ENCODE results near the gene ERBB4. TPM values are rescaled to one million over a fixed set of nuclear protein-coding genes. Genes with fewer than 3 reads are reported as not detected.
"Not testable (repeated sequence)": the region's sequence is repeated elsewhere in the genome, so short reads cannot be mapped to it uniquely, and the experiment has no call there.

Gene ERBB4
- polyA plus RNA-seq, 1 experiment: not detected

DNA sequence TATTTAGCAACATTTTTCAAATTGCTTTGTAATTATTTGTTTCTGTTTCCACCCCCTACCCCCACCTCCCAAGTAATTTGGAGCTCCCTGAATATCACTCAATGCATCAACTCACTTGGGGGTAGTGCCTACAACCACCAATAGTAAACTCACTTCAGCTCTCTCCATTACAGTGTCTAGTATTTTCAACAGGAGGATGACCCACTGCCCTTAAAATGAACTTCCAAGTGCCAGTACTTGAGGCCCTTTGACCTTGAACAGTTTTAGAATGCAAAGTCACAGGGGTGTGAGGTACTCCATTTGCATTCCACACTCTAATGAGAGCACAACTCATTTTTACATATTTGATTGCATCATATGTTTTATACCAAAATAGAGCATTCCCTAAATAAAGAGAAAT lies 523.0 kb downstream of the ERBB4 start:
- TF ChIP-seq, protein P1, sequence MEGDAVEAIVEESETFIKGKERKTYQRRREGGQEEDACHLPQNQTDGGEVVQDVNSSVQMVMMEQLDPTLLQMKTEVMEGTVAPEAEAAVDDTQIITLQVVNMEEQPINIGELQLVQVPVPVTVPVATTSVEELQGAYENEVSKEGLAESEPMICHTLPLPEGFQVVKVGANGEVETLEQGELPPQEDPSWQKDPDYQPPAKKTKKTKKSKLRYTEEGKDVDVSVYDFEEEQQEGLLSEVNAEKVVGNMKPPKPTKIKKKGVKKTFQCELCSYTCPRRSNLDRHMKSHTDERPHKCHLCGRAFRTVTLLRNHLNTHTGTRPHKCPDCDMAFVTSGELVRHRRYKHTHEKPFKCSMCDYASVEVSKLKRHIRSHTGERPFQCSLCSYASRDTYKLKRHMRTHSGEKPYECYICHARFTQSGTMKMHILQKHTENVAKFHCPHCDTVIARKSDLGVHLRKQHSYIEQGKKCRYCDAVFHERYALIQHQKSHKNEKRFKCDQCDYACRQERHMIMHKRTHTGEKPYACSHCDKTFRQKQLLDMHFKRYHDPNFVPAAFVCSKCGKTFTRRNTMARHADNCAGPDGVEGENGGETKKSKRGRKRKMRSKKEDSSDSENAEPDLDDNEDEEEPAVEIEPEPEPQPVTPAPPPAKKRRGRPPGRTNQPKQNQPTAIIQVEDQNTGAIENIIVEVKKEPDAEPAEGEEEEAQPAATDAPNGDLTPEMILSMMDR (IDR thresholded peaks at IDR 0.05; ENCODE audit: low read depth, low read length): no peak
- ChIA-PET POLR2A (no interaction called here), CTCF (no interaction called here)
- Histone ChIP-seq H3K27ac (ENCODE audit: low read depth, low read length) (no peak overlapping the region), H3K9me3 (ENCODE audit: control insufficient read depth, insufficient read depth, low read length) (peaks cover 9% of the 10 kb centered on the region), H3K4me3 (ENCODE audit: low read depth, low read length) (no peak overlapping the region), H3K27me3 (ENCODE audit: control insufficient read depth, insufficient read depth, low read length) (no peaks in the 10 kb centered on the region)
- no peak for DNase-seq (ENCODE audit: low read depth, low spot score)

DNA sequence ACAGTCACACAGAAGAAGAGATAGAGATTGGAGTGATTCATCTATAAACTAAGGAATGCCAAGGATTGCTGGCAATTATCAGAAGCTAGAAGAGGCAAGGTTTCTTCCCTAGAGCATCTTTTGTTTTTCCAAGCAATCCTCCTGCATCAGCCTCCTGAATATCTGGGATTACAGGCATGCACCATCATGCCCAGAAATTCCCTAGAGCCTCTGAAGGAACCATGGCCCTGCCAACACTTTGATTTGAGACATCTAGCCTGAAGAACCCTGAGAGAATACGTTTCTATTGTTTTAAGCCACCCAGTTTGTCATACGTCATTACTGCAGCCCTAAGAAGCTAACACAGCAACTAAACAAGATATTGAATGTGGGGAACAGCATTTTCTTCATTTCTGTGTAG lies 525.0 kb downstream of the ERBB4 start:
- Histone ChIP-seq H3K27me3 (ENCODE audit: control insufficient read depth, insufficient read depth, low read length) (no peaks in the 10 kb centered on the region), H3K27ac (ENCODE audit: low read depth, low read length) (no peak overlapping the region), H3K9me3 (ENCODE audit: control insufficient read depth, insufficient read depth, low read length) (peaks cover 9% of the 10 kb centered on the region), H3K4me3 (ENCODE audit: low read depth, low read length) (no peak overlapping the region)
- ChIA-PET POLR2A (no interaction called here), CTCF (interaction anchor here (2.5 kb wide), 1 partner anchor 8 kb away, joined by 12 read pairs; no protein-coding TSS in a partner anchor)
- no peak for DNase-seq (ENCODE audit: low read depth, low spot score)
- TF ChIP-seq, protein P1 (IDR thresholded peaks at IDR 0.05; ENCODE audit: low read depth, low read length): no peak

DNA sequence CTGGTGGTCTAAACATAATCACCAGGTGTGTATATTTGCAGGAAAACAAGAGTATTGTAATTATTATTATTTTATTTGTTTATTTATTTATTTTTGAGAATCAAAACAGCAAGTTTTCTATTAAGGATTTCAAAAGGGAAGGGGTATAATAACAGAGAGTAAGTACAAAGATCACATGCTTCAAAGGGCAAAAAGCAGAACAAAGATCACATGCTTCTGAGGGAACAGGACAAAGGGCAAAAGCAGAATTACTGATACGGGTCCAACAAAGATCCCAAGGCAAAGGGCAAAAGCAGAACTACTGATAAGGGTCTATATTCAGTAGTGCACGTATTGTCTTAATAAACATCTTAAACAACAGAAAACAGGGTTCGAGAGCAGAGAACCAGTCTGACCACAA lies 528.3 kb downstream of the ERBB4 start:
- H3K9me3 ChIP-seq (ENCODE audit: control insufficient read depth, insufficient read depth, low read length); H3K27me3 ChIP-seq (ENCODE audit: control insufficient read depth, insufficient read depth, low read length); DNase-seq (ENCODE audit: low read depth, low spot score); POLR2A ChIA-PET; CTCF ChIA-PET; H3K4me3 ChIP-seq (ENCODE audit: low read depth, low read length); H3K27ac ChIP-seq (ENCODE audit: low read depth, low read length): not testable (repeated sequence)

DNA sequence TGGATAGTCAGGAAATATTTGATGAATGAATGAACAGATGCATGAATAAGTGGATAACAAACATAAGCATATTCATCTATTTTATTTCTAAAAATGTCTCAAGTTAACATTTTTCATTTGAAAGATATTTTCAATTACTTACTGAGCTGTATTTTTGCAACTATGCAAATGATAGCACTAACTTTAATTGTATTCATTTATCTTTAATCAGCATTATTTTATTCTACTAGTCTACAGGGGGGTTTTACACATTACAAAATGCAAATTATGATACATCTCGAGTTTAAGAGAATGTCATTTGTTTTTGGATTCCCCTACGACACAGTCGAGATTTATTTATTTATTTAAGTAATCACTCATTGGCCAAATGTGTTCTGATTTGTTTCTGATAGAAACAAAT lies 530.6 kb downstream of the ERBB4 start:
- no peaks in the 10 kb centered on the region for H3K27me3 ChIP-seq (ENCODE audit: control insufficient read depth, insufficient read depth, low read length)
- ChIA-PET POLR2A (no interaction called here), CTCF (no interaction called here)
- TF ChIP-seq, protein P1 (IDR thresholded peaks at IDR 0.05; ENCODE audit: low read depth, low read length): no peak
- DNase-seq (ENCODE audit: low read depth, low spot score): no peak
- H3K27ac ChIP-seq (ENCODE audit: low read depth, low read length): no peak overlapping the region
- H3K9me3 ChIP-seq (ENCODE audit: control insufficient read depth, insufficient read depth, low read length): peaks cover 9% of the 10 kb centered on the region
- no peak overlapping the region for H3K4me3 ChIP-seq (ENCODE audit: low read depth, low read length)

DNA sequence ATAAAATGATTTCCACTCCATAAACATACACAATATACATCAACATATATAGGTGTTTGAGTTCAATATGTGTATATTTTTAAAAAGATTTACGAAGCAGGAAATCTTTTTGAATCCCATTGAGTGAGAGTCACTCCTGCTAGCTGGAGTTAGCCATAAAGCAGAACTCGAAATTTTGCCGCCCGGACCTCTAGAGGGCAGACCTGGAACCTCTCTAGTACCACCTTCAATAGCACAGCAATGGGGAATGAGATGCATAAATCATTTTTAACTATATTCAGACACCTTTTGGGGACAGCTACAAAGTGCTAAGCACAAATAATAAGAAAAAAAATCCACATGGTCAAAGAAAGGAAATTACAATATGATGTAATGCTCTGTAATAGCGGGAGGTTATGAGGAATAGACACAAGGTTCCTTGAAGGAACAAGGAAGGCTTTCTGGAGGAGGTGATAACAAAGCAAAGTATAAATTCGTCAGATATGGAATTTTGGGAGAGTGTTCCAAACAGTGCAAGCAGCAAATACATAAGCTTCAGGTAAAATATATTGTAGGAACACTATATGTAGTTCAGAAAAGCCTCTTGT lies 533.4 kb downstream of the ERBB4 start:
- no peaks in the 10 kb centered on the region for H3K27me3 ChIP-seq (ENCODE audit: control insufficient read depth, insufficient read depth, low read length)
- H3K9me3 ChIP-seq (ENCODE audit: control insufficient read depth, insufficient read depth, low read length): no peaks in the 10 kb centered on the region
- ChIA-PET POLR2A (no interaction called here), CTCF (interaction anchor here (0.6 to 2.8 kb wide), 19 partner anchors 9 to 244 kb away, joined by 3 to 12 read pairs (median 4); no protein-coding TSS in a partner anchor)
- DNase-seq (ENCODE audit: low read depth, low spot score): no peak
- H3K4me3 ChIP-seq (ENCODE audit: low read depth, low read length): no peak overlapping the region
- TF ChIP-seq, protein P1 (IDR thresholded peaks at IDR 0.05; ENCODE audit: low read depth, low read length): peak; percentile 61
- no peak overlapping the region for H3K27ac ChIP-seq (ENCODE audit: low read depth, low read length)
